G401 (cell line): Measurements from ENCODE around the gene SLC16A5. TPM values are rescaled to one million over a fixed set of nuclear protein-coding genes. Genes with fewer than 3 reads are reported as not detected.
"Not testable (repeated sequence)": the region's sequence is repeated elsewhere in the genome, so short reads cannot be mapped to it uniquely, and the experiment has no call there.

Experiments
- DNase-seq: peaks from one replicate; pipeline ENCODE4 v3.0.0-alpha.2; 2015; ENCODE audit warnings: low spot score
- in situ Hi-C: cut with HindIII; loops from 2 replicates; pipeline ENCODE4 v1.10.0; 2016; ENCODE audit warnings: low sequenced_read_pairs, mixed read lengths
- total RNA-seq: library from RNA; depleted of rRNA; stranded (reverse); fragments of >200 nt; shearing (Covaris generic); gene quantifications from 2 replicates; pipeline ENCODE4 v1.2.3, GENCODE V29; 2014

Gene SLC16A5
- total RNA-seq, 1 experiment from 2014 or later: 11.0 TPM

- in situ Hi-C loops, DNase-seq: not testable (repeated sequence)
Measured at GRCh38 chr17:75127936-75128335, 40.2 kb downstream of the SLC16A5 start.

GRCh38 chr17:75128694-75129505 is 41.1 kb downstream of the SLC16A5 start:
- DNase-seq: peak; percentile 82
- in situ Hi-C loops: no loop called here

- in situ Hi-C loops: no loop called here
- DNase-seq: no peak
Measured at GRCh38 chr17:75129576-75129975, 41.8 kb downstream of the SLC16A5 start.

DNA sequence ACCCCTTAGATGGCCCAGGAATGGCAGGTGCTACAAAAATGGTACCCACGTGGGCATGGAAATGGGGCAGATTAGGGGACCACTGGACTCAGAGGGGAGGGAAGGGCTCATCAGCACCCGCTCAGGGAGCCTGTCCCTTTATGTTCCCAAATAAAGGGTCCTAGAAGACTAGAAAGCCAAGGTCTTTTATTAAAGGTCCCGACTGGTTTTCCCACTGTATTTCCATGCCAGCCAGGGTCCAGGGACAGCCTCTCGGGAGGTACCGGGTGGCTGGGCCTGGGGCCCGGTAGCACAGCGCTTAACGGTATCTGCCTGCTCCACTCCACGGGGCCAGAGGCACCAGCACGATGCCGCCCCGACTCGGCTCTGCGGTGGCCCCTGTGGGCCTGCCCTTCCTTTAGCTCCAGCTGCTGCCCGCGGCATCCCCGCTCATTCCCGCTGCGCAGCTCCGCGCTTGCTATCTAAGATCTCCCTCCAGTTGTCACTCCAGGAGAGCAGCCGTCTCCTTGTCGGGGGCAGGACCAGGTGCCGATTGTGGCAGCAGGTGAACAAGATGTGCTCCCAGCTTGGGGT is 42.4 kb downstream of the SLC16A5 start:
- DNase-seq: peak; percentile 37
- in situ Hi-C loops: no loop called here

DNA sequence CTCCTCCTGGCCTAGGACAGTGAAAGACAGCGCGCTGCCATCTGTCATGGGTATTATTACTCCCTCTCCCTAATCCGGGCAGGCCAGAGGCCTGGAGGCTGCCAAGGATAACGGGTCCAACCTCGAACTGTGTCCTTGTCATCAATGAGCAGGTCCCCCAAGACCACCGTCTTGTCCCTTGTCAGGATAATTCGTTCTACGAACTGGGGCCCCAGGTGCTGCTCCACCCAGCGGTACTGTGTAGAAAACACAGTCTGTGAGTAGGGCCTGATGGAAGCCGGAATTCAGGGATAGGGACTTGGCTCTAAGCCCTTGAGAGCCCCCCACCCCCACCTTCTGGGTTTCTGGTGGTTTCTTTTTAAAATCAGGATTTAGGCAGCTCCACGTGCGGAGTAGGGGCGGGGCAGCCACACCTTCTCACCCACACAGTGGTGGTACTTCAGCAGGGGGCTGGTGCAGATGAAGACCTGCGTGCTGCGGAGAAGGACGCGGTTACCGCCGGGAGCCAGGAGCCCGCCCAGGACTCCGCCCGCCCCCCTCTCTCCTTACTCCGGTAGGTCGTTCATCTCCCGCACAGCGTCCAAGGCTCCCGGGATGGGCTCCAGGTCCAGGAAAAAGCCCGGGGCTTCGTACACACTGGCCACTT is 43.0 kb downstream of the SLC16A5 start:
- in situ Hi-C loops: no loop called here
- DNase-seq: peak; percentile 89

DNA sequence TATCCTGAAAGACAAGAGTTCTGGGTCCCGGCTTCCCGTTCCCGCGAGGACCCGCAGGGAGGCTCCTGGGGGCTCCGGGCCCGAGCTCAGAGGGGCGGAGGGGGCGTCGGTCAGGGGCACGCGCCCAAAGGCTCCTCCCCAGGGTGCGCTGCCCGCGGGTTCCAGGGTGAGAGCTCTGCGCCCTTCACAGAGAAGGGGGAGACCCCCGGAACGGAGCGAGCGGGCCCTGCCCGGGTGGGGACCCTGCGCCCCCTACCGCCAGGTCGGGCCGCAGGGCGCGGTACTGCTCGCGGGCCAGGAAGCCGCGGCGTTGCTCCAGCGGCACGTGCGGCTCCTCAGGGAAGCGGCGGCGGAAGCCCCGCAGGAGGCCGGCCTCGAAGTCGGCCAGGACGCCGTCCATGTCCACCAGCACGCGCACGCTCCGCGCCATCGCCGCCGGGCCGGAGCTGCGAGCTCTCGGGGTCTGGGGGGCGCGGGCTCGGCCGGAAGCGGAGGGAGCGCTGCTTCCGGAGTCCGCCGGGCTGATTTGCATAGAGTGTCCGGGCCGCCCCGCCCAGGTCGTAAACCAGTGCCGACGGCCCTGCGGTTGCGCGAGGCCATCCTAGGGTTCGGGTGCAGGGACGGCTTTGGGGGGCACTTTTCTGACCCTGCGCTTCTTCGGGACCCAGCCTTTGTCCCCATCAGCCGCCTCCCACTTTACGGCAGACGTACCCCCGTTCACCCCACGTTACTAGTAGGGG is 43.7 kb downstream of the SLC16A5 start, which contains the start of gene NT5C:
Gene NT5C (minus strand): TSS at position 465 of the 740 bp plus-strand sequence. CDS start 35 bp downstream, at position 430.
- in situ Hi-C loops: no loop called here
- peak; percentile 70 for DNase-seq

- in situ Hi-C loops, DNase-seq: not testable (repeated sequence)
Measured at GRCh38 chr17:75132018-75133000, 44.6 kb downstream of the SLC16A5 start.

DNA sequence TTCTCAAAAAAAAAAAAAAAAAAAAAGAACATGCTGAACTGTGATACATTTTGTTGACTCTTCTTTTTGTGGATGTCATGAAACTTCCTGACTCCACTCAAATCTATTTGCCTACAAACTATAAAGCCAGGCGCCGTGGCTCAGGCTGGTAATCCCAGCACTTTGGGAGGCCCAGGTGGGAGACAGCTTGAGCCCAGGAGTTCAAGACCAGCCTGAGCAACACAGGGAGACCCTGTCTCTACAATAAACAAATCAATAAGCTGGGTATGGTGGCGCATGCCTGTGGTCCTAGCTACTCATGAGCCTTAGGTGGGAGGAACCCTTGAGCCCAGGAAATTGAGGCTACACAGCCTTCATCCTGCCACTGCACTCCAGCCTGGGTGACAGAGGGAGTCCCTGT is 45.2 kb downstream of the SLC16A5 start:
- DNase-seq: no peak
- in situ Hi-C loops: no loop called here

GRCh38 chr17:75133607-75134347 is 46.0 kb downstream of the SLC16A5 start:
- in situ Hi-C loops, DNase-seq: not testable (repeated sequence)

DNA sequence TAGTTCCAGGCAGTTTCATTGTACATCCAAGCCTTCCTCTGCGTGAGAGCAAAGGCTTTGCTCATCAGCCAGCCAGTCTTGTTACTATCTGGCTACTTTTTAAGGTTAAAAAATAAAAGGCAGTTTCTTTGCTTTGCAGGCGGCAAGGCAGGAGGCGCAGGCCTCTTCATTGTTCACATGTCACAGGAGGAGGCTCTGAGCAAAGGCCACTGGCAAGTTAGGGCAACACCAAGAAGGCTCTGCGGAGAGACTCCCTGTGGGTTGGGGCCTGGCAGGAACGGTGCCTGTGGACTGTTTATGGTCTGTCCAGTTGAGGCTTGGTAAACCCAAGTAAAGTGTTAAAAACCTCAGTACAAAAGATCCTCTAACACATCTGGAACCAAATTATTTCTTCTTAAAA is 47.7 kb downstream of the SLC16A5 start:
- no peak for DNase-seq
- in situ Hi-C loops: no loop called here

DNA sequence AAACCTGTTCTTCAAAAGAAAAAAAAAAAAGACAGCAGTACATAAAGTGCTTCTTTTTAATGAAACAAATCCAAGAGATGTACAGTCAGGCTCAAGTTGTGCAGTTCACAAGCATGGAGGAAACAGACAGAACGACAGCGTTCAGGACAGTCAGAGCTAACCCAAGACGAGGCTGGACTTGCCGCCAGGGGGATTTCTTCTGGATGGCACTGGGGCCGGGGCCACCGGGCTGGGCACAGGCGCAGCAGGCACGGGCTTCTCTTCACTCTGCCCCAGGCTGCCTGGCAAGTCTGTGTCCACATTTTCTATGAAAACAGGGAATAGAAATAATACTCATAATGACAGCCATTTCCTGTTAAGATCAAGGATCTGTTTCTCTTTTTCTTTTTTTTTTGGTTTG is 48.2 kb downstream of the SLC16A5 start:
- in situ Hi-C loops: no loop called here
- DNase-seq: no peak

DNA sequence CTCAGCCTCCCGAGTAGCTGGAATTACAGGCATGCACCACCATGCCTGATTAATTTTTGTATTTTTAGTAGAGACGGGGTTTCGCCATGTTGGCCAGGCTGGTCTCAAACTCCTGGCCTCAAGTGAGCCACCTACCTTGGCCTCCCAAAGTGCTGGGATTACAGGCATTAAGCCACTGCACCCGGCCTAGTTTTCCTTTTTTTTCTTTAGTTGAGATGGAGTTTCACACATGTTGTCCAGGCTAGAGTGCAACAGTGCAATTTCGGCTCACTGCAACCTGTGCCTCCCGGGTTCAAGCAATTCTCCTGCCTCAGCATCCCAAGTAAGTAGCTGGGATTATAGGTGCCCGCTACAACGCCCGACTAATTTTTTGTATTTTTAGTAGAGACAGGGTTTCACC is 50.0 kb downstream of the SLC16A5 start:
- in situ Hi-C loops, DNase-seq: not testable (repeated sequence)

DNA sequence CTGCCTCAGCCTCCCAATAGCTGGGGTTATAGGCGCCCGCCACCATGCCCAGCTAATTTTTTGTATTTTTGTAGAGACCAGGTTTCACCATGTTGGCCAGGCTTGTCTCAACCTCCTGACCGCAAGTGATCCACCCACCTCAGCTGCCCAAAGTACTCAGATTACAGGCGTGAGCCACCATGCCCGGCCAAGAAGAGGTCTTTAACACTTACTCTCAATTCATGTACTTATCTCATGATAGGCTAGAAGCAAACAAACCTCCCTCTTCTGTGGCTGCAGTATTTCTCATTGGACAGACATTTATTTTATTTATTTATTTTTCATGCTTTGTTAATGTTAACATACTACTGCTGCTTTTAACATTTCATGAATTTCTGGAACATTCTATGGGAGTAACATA is 50.8 kb downstream of the SLC16A5 start:
- DNase-seq: no peak
- in situ Hi-C loops: no loop called here

DNA sequence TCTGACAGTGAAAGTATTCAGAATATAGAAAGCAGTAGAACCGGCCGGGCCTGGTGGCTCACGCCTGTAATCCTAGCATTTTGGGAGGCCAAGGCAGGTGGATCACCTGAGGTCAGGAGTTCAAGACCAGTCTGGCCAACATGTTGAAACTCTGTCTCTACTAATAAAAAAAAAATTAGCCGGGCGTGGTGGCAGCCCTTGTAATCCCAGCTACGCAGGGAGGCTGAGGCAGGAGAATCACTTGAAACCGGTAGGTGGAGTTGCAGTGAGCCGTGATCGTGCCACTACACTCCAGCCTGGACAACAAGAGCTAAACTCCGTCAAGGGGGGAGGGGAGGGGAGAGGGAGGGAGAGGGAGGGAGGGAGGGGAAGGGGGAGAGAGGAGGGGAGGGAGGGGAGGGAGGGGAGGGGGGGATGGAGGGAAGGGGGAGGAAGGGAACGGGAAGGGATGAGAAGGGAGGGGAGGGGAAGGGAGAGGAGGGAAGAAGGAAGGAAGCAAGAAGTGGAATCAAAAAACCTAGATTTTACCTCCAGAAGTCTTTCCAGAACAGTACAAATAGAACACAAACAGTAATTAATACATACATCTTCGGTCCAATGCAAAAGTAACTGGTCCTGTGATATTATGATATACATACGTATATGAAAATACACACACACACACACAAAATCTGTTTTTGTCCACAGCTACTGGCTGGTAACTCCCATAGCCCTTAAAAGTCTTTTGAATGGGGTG is 54.6 kb downstream of the SLC16A5 start:
- in situ Hi-C loops: no loop called here
- no peak for DNase-seq

DNA sequence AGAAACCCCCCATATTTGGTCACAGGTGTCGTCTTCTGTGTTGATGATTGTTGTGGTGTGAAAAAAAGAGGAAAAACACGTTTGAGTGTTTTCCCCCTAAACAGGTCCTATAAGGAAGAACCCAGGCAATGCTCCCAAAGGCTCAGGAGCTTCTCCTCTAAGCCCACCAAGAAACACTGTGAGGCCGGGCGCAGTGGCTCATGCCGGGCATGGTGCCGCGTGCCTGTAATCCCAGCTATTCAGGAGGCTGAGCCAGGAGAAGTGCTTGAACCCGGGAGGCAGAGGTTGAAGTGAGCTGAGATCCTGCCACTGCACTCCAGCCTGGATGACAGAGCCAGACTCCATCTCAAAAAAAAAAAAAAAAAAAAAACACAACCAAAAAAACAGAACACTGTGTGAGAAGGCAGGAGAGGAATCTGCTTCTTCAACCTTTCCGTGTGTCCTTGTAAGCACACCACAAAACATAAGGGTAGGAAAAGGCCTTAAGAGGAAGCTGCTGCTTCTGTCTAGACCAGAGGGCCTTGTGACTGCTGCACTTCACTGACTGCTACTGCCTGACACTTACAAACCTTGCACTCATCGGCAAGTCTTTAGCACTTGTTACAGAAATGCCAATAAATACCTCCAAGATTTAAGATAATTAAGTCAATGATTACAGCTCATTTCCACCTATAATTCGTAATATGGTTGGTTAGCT is 57.2 kb downstream of the SLC16A5 start:
- no peak for DNase-seq
- in situ Hi-C loops: no loop called here

- in situ Hi-C loops: no loop called here
- no peak for DNase-seq
Measured at GRCh38 chr17:75146592-75146991, 58.8 kb downstream of the SLC16A5 start.
